KMS-11 (cell line): Measurements from ENCODE around the gene TNFAIP8L2.

Experiments used
- H2AFZ ChIP-seq: fragments of 200-600 bp; sonication (generic); 2 replicates; pipeline ENCODE4 v1.6.1; 2016; ENCODE audit warnings: antibody characterized with exemption, mixed run types, low read depth
- H3K27ac ChIP-seq: fragments of 200-600 bp; sonication (generic); 2 replicates; pipeline ENCODE4 v1.6.1; 2016; ENCODE audit warnings: mild to moderate bottlenecking, mixed run types
- H3K27me3 ChIP-seq: fragments of 200-600 bp; sonication (generic); 2 replicates; pipeline ENCODE4 v1.6.1; 2017; ENCODE audit warnings: mild to moderate bottlenecking, low read depth, mixed run types, moderate library complexity; ENCODE audit not compliant: insufficient read depth
- H3K36me3 ChIP-seq: fragments of 200-600 bp; sonication (generic); 2 replicates; pipeline ENCODE4 v1.6.1; 2017; ENCODE audit warnings: mild to moderate bottlenecking, mixed run types; ENCODE audit not compliant: insufficient read depth
- H3K4me1 ChIP-seq: fragments of 200-600 bp; sonication (generic); 2 replicates; pipeline ENCODE4 v1.6.1; 2016; ENCODE audit warnings: mild to moderate bottlenecking, low read depth, mixed run types; ENCODE audit not compliant: poor library complexity, severe bottlenecking
- H3K4me2 ChIP-seq: fragments of 200-600 bp; sonication (generic); 2 replicates; pipeline ENCODE4 v1.7.0; 2016; ENCODE audit warnings: mild to moderate bottlenecking, mixed run types
- H3K4me3 ChIP-seq: fragments of 200-600 bp; sonication (generic); IDR thresholded peaks from 2 replicates; pipeline ENCODE4 v1.6.1; 2017; ENCODE audit warnings: low read depth, low read length, mixed read lengths; ENCODE audit not compliant: insufficient read depth
- H3K79me2 ChIP-seq: fragments of 200-600 bp; sonication (generic); 2 replicates; pipeline ENCODE4 v1.6.1; 2016; ENCODE audit warnings: low read depth, mixed run types; ENCODE audit not compliant: insufficient read depth
- H3K9ac ChIP-seq: fragments of 200-600 bp; sonication (generic); 2 replicates; pipeline ENCODE4 v1.6.1; 2016; ENCODE audit warnings: mild to moderate bottlenecking, mixed run types
- H4K20me1 ChIP-seq: fragments of 200-600 bp; sonication (generic); 2 replicates; pipeline ENCODE4 v1.6.1; 2016; ENCODE audit warnings: mild to moderate bottlenecking, mixed run types; ENCODE audit not compliant: insufficient read depth
- CTCF ChIP-seq: fragments of 200-600 bp; sonication (generic); conservative IDR thresholded peaks from 2 replicates; pipeline ENCODE4 v1.6.1; 2017; ENCODE audit warnings: low read depth, mild to moderate bottlenecking, antibody characterized with exemption, low read length, moderate library complexity, mixed read lengths

Gene TNFAIP8L2

GRCh38 chr1:151146412-151147131 lies 9.9 kb upstream of the TNFAIP8L2 start, which contains the start of gene SEMA6C:
Gene SEMA6C (minus strand): TSS chr1:151146631. CDS start chr1:151142621, 4,010 bp downstream.
- H2AFZ ChIP-seq = peak within 1 kb of the TSS; percentile 99
- peak within 1 kb of the TSS; percentile 52 for H3K9ac ChIP-seq
- no peak within 1 kb of the TSS for H3K27ac ChIP-seq
- H3K4me2 ChIP-seq = peak within 1 kb of the TSS; percentile 86
- no peaks in the 10 kb centered on the region for H4K20me1 ChIP-seq
- no peaks in the 10 kb centered on the region for H3K36me3 ChIP-seq
- peaks cover 36% of the 10 kb centered on the region for H3K27me3 ChIP-seq
- H3K4me1 ChIP-seq = peaks cover 13% of the 10 kb centered on the region
- no peak for TF ChIP-seq CTCF
- H3K4me3 ChIP-seq = peak within 1 kb of the TSS; percentile 100
- H3K79me2 ChIP-seq = no peaks in the 10 kb centered on the region

- Histone ChIP-seq H3K36me3 (no peaks in the 10 kb centered on the region), H3K27ac (no peak overlapping the region), H3K27me3 (peaks cover 36% of the 10 kb centered on the region), H3K4me1 (peaks cover 13% of the 10 kb centered on the region), H3K79me2 (no peaks in the 10 kb centered on the region), H3K4me2 (peak overlapping the region; percentile 86), H3K4me3 (peak overlapping the region; percentile 100), H3K9ac (peak overlapping the region; percentile 52; the same call in 1 of the 2 replicates), H4K20me1 (no peaks in the 10 kb centered on the region), H2AFZ (peak overlapping the region; percentile 99)
- no peak for TF ChIP-seq CTCF
Observed at GRCh38 chr1:151147132-151147503, 9.3 kb upstream of the TNFAIP8L2 start.

- Histone ChIP-seq H3K27ac (no peak overlapping the region), H3K4me1 (peaks cover 13% of the 10 kb centered on the region), H3K9ac (no peak overlapping the region), H3K4me3 (no peak overlapping the region), H4K20me1 (no peaks in the 10 kb centered on the region), H3K27me3 (peaks cover 36% of the 10 kb centered on the region), H3K79me2 (no peaks in the 10 kb centered on the region), H3K36me3 (no peaks in the 10 kb centered on the region), H2AFZ (peak overlapping the region; percentile 99; the same call in 1 of the 2 replicates), H3K4me2 (no peak overlapping the region; the same call in 1 of the 2 replicates)
- TF ChIP-seq CTCF = no peak
Observed at GRCh38 chr1:151147665-151148064, 8.8 kb upstream of the TNFAIP8L2 start.

- TF ChIP-seq CTCF = no peak
- Histone ChIP-seq H3K27me3 (no peaks in the 10 kb centered on the region), H3K79me2 (no peaks in the 10 kb centered on the region), H2AFZ (no peak overlapping the region), H3K27ac (no peak overlapping the region), H3K9ac (no peak overlapping the region), H3K4me3 (no peak overlapping the region), H3K4me2 (peak overlapping the region; percentile 16; the same call in 1 of the 2 replicates), H4K20me1 (no peaks in the 10 kb centered on the region), H3K36me3 (no peaks in the 10 kb centered on the region), H3K4me1 (peaks cover 22% of the 10 kb centered on the region)
Observed at GRCh38 chr1:151157067-151157531, 650 bp downstream of the TNFAIP8L2 start.
